Measurements from ENCODE around the gene BLOC1S6.

The BLOC1S6 gene

GRCh38 chr15:45588219-45588875, 1.2 kb downstream of the BLOC1S6 start:
- no peak for DNase-seq (ENCODE audit: low spot score)

GRCh38 chr15:45589256-45589655, 2.1 kb downstream of the BLOC1S6 start:
- DNase-seq (ENCODE audit: low spot score) = no peak

GRCh38 chr15:45594319-45594718, 7.1 kb downstream of the BLOC1S6 start:
- no peak for DNase-seq (ENCODE audit: low spot score)

GRCh38 chr15:45594835-45595530, 7.8 kb downstream of the BLOC1S6 start:
- DNase-seq (ENCODE audit: low spot score) = no peak

GRCh38 chr15:45603881-45604280, 16.7 kb downstream of the BLOC1S6 start:
- DNase-seq (ENCODE audit: low spot score) = no peak

GRCh38 chr15:45604326-45604725, 17.1 kb downstream of the BLOC1S6 start:
- no peak for DNase-seq (ENCODE audit: low spot score)

GRCh38 chr15:45606413-45606812, 19.2 kb downstream of the BLOC1S6 start:
- no peak for DNase-seq (ENCODE audit: low spot score)

GRCh38 chr15:45606841-45607240, 19.7 kb downstream of the BLOC1S6 start:
- no peak for DNase-seq (ENCODE audit: low spot score)

- DNase-seq (ENCODE audit: low spot score) = no peak
Measured at GRCh38 chr15:45611305-45611704, 24.1 kb downstream of the BLOC1S6 start.

- no peak for DNase-seq (ENCODE audit: low spot score)
Measured at GRCh38 chr15:45612790-45613415, 25.7 kb downstream of the BLOC1S6 start.

- DNase-seq (ENCODE audit: low spot score) = no peak
Measured at GRCh38 chr15:45616901-45617323, 29.7 kb downstream of the BLOC1S6 start.

GRCh38 chr15:45618813-45619212, 31.6 kb downstream of the BLOC1S6 start:
- DNase-seq (ENCODE audit: low spot score) = no peak

GRCh38 chr15:45628136-45628535, 41.0 kb downstream of the BLOC1S6 start:
- no peak for DNase-seq (ENCODE audit: low spot score)

GRCh38 chr15:45630917-45631691, 43.9 kb downstream of the BLOC1S6 start:
- DNase-seq (ENCODE audit: low spot score) = no peak

GRCh38 chr15:45631776-45632175, 44.6 kb downstream of the BLOC1S6 start:
- no peak for DNase-seq (ENCODE audit: low spot score)

GRCh38 chr15:45634432-45635190, 47.4 kb downstream of the BLOC1S6 start, which contains the start of gene SQOR:
Gene SQOR (plus strand): TSS chr15:45635029. CDS start chr15:45658924, 23,895 bp downstream.
- DNase-seq (ENCODE audit: low spot score) = no peak

- no peak for DNase-seq (ENCODE audit: low spot score)
Measured at GRCh38 chr15:45635191-45635638, 48.0 kb downstream of the BLOC1S6 start.

- DNase-seq (ENCODE audit: low spot score) = no peak
Measured at GRCh38 chr15:45635763-45636292, 48.6 kb downstream of the BLOC1S6 start.

- DNase-seq (ENCODE audit: low spot score) = no peak
Measured at GRCh38 chr15:45637141-45637540, 50.0 kb downstream of the BLOC1S6 start.

GRCh38 chr15:45637552-45638033, 50.4 kb downstream of the BLOC1S6 start:
- no peak for DNase-seq (ENCODE audit: low spot score)

- peak; percentile 80 for DNase-seq (ENCODE audit: low spot score)
Measured at GRCh38 chr15:45640616-45641015, 53.4 kb downstream of the BLOC1S6 start.

Data from COLO829 (cell line).